GM19463 (cell line): ENCODE results near the gene PRR16.
"Not testable (repeated sequence)": the region's sequence is repeated elsewhere in the genome, so short reads cannot be mapped to it uniquely, and the experiment has no call there.

Experiments
- ATAC-seq: cut with Tn5 transposase; IDR thresholded peaks from one replicate; pipeline ENCODE4 v1.9.1; 2021; ENCODE audit warnings: mild to moderate bottlenecking, moderate library complexity; ENCODE audit not compliant: unreplicated experiment

PRR16 gene

GRCh38 chr5:120463991-120464626 lies at the start of gene PRR16:
PRR16 (plus strand) TSS chr5:120464300.
- peak; percentile 79 for ATAC-seq

- ATAC-seq, result no peak
These were observed 48.1 kb upstream of the PRR16 start for GRCh38 chr5:120415985-120416384.

DNA sequence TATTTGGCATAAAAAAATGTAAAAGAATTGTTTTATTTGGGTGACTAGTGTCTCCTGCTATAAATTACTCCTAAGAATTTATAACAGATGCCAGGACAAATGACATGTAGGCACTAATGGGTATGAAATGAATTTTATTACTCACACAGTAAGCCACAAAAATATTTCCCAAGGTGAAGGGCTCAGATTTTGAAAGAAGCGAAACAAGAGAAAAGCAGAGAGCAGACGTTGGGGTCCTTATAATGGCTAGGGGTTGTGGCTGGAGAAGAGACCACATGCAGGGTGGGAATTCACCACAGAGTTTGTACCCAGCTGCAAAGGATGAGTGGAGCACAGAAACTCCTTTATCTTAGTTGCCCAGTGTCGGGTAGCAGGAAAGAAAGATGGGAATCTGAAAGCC lies 45.0 kb upstream of the PRR16 start:
- ATAC-seq, result no peak

DNA sequence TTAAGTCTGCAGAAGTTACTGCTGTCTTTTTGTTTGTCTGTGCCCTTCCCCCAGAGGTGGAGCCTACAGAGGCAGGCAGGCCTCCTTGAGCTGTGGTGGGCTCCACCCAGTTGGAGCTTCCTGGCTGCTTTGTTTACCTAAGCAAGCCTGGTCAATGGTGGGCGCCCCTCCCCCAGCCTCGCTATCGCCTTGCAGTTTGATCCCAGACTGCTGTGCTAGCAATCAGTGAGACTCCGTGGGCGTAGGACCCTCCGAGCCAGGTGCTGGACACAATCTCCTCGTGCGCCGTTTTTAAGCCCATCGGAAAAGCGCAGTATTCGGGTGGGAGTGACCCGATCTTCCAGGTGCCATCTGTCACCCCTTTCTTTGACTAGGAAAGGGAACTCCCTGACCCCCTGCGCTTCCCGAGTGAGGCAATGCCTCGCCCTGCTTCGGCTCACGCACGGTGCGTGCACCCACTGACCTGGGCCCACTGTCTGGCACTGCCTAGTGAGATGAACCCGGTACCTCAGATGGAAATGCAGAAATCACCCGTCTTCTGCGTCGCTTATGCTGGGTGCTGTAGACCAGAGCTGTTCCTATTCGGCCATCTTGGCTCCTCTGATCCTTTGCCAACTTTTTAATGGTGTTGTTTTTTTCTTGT lies 37.3 kb upstream of the PRR16 start:
- ATAC-seq, result not testable (repeated sequence)

- ATAC-seq, result no peak
These were observed 33.5 kb upstream of the PRR16 start for GRCh38 chr5:120430572-120430971.

GRCh38 chr5:120432861-120433260 lies 31.2 kb upstream of the PRR16 start:
- ATAC-seq, result no peak

DNA sequence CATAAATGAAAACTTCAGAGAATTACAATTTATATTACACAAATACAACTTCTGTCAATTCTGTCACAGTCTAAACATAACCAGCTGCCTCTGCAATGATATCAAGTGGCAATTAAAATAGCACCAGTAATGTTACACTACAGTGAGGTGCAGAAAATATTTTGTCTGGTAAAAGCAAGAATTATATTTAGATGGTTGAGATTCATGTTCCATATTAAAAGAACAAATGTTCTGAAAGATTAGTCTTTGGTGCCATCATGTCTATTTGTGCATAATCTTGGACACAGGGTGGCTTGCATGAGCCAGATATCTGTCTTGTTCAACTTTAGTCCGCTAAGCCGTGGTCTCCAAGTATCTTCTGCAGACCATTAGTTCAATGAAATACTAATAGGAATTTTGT lies 29.0 kb upstream of the PRR16 start:
- no peak for ATAC-seq

GRCh38 chr5:120436996-120437395 lies 27.1 kb upstream of the PRR16 start:
- ATAC-seq, result no peak

DNA sequence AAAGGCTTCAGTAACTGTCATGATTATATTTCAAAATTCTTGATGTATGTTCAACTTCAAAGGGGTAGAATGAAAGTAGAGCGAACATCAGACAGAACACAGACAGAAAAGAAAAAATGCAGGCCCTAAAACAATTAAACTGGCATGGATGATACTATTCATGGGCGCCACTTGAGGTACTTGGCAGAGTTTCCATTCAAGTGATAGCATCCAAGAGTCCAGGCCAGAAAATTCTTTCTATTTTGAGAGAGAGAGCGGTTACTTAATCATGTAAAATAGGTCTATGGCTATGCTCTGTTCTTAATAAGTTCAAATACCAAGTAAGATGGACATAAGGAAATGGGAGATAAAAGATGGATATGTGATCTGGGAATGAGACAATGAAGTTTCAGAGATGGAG lies 21.4 kb upstream of the PRR16 start:
- ATAC-seq, result no peak

DNA sequence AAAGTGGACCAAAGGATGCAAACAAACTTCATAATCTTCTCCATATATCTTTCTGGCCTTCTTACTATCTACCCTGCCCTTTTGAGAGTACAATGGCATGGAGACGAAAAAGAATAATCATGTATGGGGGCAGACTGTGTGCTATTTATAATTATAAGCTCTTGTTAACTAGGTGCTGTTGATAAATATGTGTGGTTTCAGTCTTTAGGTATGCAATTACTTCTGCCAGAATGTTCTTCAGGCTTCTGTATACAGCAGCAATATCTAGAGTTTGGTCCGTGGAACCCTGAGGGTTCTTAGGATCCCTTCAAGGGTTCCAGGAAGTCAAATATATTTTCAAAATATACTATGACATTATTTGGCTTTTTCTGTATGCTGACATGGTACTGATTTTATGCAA lies 20.5 kb upstream of the PRR16 start:
- no peak for ATAC-seq

DNA sequence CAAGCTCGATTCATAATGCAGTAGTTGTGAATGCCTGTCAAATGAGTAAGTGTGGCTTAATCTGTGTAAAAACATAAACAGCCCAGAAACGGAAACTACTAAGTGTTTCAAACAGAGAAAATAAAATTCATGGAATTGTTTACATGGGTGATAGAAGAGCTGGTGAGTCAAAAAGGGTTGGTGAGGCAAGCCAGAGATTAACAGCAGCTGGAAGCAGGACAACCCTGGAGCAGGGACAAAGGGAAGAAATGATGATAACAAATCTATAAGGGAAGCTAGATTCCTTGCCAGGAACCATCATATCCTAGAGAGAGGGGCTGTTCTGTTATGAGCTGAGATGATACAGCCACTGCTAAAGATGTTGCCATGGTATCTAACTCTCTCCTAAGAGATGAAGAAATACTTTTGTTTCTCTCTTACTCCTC lies 18.0 kb upstream of the PRR16 start:
- no peak for ATAC-seq

GRCh38 chr5:120446901-120447300 lies 17.2 kb upstream of the PRR16 start:
- no peak for ATAC-seq

GRCh38 chr5:120447706-120448239 lies 16.3 kb upstream of the PRR16 start:
- no peak for ATAC-seq

DNA sequence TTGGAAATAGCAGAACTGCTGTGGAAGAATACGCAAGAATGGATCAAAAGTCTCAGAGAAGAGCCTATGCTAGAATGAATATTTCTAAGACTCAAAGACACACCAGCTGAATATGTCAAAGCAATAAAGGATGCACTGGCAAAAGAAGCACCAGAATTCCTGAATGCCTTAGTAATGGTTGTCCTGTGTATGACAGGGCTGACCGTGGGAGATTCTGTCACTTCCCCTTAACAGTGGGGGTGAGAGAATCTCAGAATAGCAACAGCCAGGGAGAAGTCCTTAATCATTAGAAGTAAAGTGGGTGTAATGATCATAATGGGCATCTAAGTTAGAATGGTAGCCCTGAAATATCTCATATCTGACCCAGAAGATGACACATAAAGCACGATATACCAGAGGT lies 14.6 kb upstream of the PRR16 start:
- ATAC-seq, result no peak

GRCh38 chr5:120450910-120451309 lies 13.2 kb upstream of the PRR16 start:
- no peak for ATAC-seq

DNA sequence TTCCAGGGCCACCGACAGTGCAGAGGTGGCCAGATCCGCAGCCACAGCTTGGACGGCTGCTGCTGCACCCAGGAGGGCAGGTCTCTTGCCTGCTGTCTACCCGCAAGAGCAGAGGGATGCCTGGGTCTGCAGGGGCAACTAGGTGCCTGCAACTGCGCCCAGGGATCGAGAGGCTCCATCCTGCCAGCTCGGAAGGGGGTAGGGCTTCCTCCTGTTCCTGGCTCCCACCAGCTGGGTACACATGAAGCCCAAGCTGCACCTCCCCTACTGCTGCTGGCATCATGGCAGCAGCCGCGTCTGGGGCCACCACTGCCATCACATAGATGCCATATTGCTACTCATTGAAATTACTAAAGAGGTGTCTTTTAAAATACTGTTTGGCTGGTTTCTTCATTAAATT lies 12.7 kb upstream of the PRR16 start:
- ATAC-seq, result no peak

DNA sequence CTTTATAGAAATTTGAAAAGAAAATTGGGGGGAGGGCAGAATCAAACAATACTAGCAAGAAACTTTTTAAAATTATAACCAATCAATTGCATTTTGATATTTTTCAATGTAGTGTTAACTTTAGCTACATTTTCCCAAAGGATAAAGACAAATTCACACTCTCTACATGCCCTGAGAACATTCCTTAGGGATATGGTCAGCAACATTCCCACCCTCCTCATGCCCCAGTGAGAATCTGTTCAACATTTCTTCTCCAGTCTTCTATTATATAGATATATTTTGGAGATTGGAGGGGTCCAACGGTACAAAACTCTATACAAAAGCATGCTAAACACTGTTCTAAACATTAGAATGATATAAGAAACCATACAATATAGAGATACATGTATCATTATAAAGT lies 11.6 kb upstream of the PRR16 start:
- no peak for ATAC-seq

GRCh38 chr5:120454094-120454798 lies 9.9 kb upstream of the PRR16 start:
- no peak for ATAC-seq

- no peak for ATAC-seq
These were observed 8.1 kb upstream of the PRR16 start for GRCh38 chr5:120456006-120456405.

DNA sequence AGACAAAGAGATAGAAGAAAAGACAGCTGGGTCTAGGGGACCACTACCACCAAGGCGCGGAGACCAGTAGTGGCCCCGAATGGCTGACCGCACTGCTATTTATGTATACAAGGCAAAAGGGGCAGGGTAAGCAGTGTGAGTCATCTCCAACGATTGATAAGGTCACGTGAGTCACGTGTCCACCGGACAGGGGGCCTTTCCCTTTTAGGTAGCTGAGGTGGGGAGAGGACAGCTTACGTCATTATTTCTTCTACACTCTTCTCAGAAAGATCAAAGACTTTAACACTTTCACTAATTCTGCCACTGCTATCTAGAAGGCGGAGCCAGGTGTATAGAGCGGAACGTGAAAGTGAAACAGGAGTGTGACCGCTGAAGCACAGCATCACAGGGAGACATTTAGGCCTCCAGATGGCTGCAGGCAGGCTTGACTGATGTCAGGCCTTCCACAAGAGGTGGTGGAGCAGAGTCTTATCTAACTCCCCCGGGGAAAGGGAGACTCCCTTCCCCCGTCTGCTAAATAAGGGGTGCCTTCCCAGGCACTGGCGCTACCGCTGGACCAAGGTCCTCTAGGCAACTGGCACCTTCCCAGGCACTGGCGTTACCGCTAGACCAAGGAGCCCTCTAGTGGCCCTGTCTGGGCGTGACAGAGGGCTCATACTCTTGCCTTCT lies 6.1 kb upstream of the PRR16 start:
- ATAC-seq, result peak; percentile 82

GRCh38 chr5:120458508-120458847 lies 5.6 kb upstream of the PRR16 start:
- ATAC-seq, result not testable (repeated sequence)

- no peak for ATAC-seq
These were observed 2.8 kb upstream of the PRR16 start for GRCh38 chr5:120461251-120461650.
